GM12878 (cell line): ENCODE data around the gene WDR18. TPM values are rescaled to one million over a fixed set of nuclear protein-coding genes. Genes with fewer than 3 reads are reported as not detected.

Experiments used
- ATF7 ChIP-seq: fragments of 450-650 bp; IDR thresholded peaks from 2 replicates; pipeline ENCODE4 v1.6.1; 2016; ENCODE audit warnings: low read depth, mild to moderate bottlenecking
- CBX5 ChIP-seq: sonication (generic); IDR thresholded peaks from 2 replicates; pipeline ENCODE4 v1.6.1; 2016; ENCODE audit warnings: low read depth, moderate library complexity, mild to moderate bottlenecking, inconsistent platforms
- EED ChIP-seq: sonication (generic); IDR thresholded peaks from 2 replicates; pipeline ENCODE4 v1.6.1; 2016; ENCODE audit warnings: antibody characterized with exemption, low read depth
- MEF2A ChIP-seq: IDR thresholded peaks from 2 replicates; pipeline ENCODE4 v1.6.1; 2011; ENCODE audit warnings: low read depth, mild to moderate bottlenecking, low read length, moderate library complexity; ENCODE audit not compliant: insufficient read depth
- POLR2AphosphoS2 ChIP-seq: IDR thresholded peaks from 2 replicates; pipeline ENCODE4 v1.6.1; 2011; ENCODE audit warnings: low read depth, mild to moderate bottlenecking, low read length, improper control_type of control experiment, moderate library complexity
- RCOR1 ChIP-seq: conservative IDR thresholded peaks from 2 replicates; pipeline ENCODE4 v1.6.1; 2012; ENCODE audit warnings: low read depth, low read length, improper control_type of control experiment
- SRF ChIP-seq, 2 experiments: IDR thresholded peaks; 2 replicates each; pipeline ENCODE4 v1.6.1; 2011; ENCODE audit warnings: low read depth in 2 of 2, low read length in 2 of 2, mild to moderate bottlenecking in 1 of 2, moderate library complexity in 1 of 2
- TBL1XR1 ChIP-seq: IDR thresholded peaks from 2 replicates; pipeline ENCODE4 v1.6.1; 2012; ENCODE audit warnings: low read depth, low read length, improper control_type of control experiment
- YBX1 ChIP-seq: fragments of 450-650 bp; IDR thresholded peaks from 2 replicates; pipeline ENCODE4 v1.6.1; 2016; ENCODE audit warnings: antibody characterized with exemption
- ZNF24 ChIP-seq: fragments of 450-650 bp; IDR thresholded peaks from 2 replicates; pipeline ENCODE4 v1.6.1; 2017; ENCODE audit warnings: antibody characterized with exemption, mild to moderate bottlenecking
- ZNF622 ChIP-seq: fragments of 450-650 bp; IDR thresholded peaks from 2 replicates; pipeline ENCODE4 v1.6.1; 2017; ENCODE audit warnings: mild to moderate bottlenecking, inconsistent platforms
- ZZZ3 ChIP-seq: IDR thresholded peaks from 2 replicates; pipeline ENCODE4 v1.6.1; 2011; ENCODE audit warnings: low read depth; ENCODE audit not compliant: control insufficient read depth, insufficient read length
- polyA plus RNA-seq, 11 experiments: library from polyadenylated mRNA; depleted of rRNA in 4 of 11; unstranded in 6 of 11; stranded (reverse) in 5 of 11; fragments of >200 nt; fragmentation: Nextera tagmentation in 4 of 11; fragmentation: Illumina TruSeq in 1 of 11; extraction: Ambion mirVana in 4 of 11; extraction: Trizol in 1 of 11; gene quantifications; 1 replicate in 1 of 11; 2 replicates in 10 of 11; pipeline versions ENCODE4 v1.2.1 to v1.2.3, GENCODE V29; 2011 to 2016; ENCODE audit warnings: inconsistent platforms in 2 of 11, missing spikeins in 2 of 11, low read depth in 1 of 11
- total RNA-seq, 4 experiments: library from RNA; depleted of rRNA in 3 of 4; stranded (reverse); fragments of >200 nt in 3 of 4; fragmentation: Illumina TruSeq in 1 of 4; extraction: Trizol in 1 of 4; gene quantifications; 2 replicates each; pipeline versions ENCODE4 v1.2.1 to v1.2.3, GENCODE V29; 2013 to 2021
- TF ChIP-seq, protein P1 (sequence below): fragments of 150-350 bp; IDR thresholded peaks from 2 replicates; pipeline ENCODE4 v1.6.1; 2016; ENCODE audit warnings: low read depth, low read length
- TF ChIP-seq, protein P2 (sequence below): fragments of 450-650 bp; IDR thresholded peaks from 2 replicates; pipeline ENCODE4 v1.6.1; 2017; ENCODE audit warnings: mild to moderate bottlenecking, moderate library complexity
- TF ChIP-seq, protein P3 (sequence below): fragments of 450-650 bp; IDR thresholded peaks from 2 replicates; pipeline ENCODE4 v1.6.1; 2016; ENCODE audit warnings: mild to moderate bottlenecking
- TF ChIP-seq, protein P4 (sequence below): IDR thresholded peaks from 2 replicates; pipeline ENCODE4 v1.6.1; 2011; ENCODE audit warnings: low read depth, low read length, improper control_type of control experiment, borderline replicate concordance

WDR18 gene
- total and polyA plus RNA-seq, 10 of the 15 experiments (the other 5 are each of a cell fraction or from before 2014, with no cell fraction given), result 3.0 to 206 (median 62.3) TPM

DNA sequence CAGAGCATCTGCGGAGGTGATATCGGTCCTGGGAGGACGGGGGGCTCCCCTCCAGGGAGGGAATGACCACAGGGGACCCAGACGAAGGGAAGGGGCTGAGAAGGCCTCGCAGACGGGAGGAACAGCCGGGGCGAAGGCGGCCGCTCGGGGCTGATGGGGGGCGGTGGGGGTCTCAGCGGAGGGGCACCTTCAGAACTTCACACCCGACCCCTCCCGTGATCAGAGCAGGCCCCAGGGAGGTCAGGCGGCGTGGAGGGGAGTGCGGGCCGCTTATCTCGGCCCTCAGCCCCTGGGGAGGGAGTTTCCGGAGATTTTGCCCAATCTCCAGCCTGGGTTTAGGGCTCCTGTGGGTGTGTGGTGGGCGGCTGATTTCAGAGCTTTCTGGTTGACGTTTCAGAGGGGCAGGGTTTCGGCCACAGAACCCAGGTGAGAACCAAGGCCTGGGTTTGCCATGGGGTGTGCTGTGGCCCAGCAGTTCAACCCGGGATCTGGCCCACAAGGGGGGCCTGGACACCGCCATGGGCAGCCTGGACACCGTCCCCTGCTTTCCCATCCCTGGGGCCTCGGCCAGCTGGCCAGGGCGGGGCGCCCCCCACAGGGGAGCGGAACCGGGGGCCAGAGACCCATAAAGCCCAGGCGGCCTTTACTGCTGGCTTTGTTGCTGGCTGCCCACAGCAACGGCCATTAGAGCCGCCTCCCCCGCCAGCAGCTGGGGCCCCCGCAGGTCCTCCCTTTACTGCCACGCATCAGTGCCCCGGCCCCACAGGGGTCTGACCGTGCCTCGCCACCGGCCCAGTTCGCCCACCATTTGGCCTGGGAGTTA, 29.3 kb upstream of the WDR18 start (continued):
- TF ChIP-seq MEF2A (peak; percentile 11; the same call in 1 of the 2 replicates), ZZZ3 (no peak), ATF7 (peak; percentile 85), CBX5 (0 out of 2 replicates have a peak, but pooled peaks have one; percentile 44), YBX1 (no peak), RCOR1 (peak; percentile 97), TBL1XR1 (no peak; the same call in 1 of the 2 replicates), EED (peak; percentile 87), SRF (IDR thresholded peaks at IDR 0.05; ENCODE audit: low read depth in 2 of 2, low read length in 2 of 2) (no peak), ZNF24 (no peak), ZNF622 (no peak), POLR2AphosphoS2 (no peak)
- TF ChIP-seq, protein P1, sequence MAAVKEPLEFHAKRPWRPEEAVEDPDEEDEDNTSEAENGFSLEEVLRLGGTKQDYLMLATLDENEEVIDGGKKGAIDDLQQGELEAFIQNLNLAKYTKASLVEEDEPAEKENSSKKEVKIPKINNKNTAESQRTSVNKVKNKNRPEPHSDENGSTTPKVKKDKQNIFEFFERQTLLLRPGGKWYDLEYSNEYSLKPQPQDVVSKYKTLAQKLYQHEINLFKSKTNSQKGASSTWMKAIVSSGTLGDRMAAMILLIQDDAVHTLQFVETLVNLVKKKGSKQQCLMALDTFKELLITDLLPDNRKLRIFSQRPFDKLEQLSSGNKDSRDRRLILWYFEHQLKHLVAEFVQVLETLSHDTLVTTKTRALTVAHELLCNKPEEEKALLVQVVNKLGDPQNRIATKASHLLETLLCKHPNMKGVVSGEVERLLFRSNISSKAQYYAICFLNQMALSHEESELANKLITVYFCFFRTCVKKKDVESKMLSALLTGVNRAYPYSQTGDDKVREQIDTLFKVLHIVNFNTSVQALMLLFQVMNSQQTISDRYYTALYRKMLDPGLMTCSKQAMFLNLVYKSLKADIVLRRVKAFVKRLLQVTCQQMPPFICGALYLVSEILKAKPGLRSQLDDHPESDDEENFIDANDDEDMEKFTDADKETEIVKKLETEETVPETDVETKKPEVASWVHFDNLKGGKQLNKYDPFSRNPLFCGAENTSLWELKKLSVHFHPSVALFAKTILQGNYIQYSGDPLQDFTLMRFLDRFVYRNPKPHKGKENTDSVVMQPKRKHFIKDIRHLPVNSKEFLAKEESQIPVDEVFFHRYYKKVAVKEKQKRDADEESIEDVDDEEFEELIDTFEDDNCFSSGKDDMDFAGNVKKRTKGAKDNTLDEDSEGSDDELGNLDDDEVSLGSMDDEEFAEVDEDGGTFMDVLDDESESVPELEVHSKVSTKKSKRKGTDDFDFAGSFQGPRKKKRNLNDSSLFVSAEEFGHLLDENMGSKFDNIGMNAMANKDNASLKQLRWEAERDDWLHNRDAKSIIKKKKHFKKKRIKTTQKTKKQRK, result no peak
- TF ChIP-seq, protein P2, sequence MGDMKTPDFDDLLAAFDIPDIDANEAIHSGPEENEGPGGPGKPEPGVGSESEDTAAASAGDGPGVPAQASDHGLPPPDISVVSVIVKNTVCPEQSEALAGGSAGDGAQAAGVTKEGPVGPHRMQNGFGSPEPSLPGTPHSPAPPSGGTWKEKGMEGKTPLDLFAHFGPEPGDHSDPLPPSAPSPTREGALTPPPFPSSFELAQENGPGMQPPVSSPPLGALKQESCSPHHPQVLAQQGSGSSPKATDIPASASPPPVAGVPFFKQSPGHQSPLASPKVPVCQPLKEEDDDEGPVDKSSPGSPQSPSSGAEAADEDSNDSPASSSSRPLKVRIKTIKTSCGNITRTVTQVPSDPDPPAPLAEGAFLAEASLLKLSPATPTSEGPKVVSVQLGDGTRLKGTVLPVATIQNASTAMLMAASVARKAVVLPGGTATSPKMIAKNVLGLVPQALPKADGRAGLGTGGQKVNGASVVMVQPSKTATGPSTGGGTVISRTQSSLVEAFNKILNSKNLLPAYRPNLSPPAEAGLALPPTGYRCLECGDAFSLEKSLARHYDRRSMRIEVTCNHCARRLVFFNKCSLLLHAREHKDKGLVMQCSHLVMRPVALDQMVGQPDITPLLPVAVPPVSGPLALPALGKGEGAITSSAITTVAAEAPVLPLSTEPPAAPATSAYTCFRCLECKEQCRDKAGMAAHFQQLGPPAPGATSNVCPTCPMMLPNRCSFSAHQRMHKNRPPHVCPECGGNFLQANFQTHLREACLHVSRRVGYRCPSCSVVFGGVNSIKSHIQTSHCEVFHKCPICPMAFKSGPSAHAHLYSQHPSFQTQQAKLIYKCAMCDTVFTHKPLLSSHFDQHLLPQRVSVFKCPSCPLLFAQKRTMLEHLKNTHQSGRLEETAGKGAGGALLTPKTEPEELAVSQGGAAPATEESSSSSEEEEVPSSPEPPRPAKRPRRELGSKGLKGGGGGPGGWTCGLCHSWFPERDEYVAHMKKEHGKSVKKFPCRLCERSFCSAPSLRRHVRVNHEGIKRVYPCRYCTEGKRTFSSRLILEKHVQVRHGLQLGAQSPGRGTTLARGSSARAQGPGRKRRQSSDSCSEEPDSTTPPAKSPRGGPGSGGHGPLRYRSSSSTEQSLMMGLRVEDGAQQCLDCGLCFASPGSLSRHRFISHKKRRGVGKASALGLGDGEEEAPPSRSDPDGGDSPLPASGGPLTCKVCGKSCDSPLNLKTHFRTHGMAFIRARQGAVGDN, result peak; percentile 58; the same call in 1 of the 2 replicates
- TF ChIP-seq, protein P3, sequence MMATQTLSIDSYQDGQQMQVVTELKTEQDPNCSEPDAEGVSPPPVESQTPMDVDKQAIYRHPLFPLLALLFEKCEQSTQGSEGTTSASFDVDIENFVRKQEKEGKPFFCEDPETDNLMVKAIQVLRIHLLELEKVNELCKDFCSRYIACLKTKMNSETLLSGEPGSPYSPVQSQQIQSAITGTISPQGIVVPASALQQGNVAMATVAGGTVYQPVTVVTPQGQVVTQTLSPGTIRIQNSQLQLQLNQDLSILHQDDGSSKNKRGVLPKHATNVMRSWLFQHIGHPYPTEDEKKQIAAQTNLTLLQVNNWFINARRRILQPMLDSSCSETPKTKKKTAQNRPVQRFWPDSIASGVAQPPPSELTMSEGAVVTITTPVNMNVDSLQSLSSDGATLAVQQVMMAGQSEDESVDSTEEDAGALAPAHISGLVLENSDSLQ, result peak; percentile 35; the same call in 1 of the 2 replicates
- TF ChIP-seq, protein P4, sequence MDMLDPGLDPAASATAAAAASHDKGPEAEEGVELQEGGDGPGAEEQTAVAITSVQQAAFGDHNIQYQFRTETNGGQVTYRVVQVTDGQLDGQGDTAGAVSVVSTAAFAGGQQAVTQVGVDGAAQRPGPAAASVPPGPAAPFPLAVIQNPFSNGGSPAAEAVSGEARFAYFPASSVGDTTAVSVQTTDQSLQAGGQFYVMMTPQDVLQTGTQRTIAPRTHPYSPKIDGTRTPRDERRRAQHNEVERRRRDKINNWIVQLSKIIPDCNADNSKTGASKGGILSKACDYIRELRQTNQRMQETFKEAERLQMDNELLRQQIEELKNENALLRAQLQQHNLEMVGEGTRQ, result no peak
